GM19023 (cell line): ENCODE measurements around the gene PNLIPRP1.

Experiments
- ATAC-seq: cut with Tn5 transposase; IDR thresholded peaks from one replicate; pipeline ENCODE4 v1.9.1; 2021; ENCODE audit warnings: mild to moderate bottlenecking, moderate library complexity; ENCODE audit not compliant: unreplicated experiment

PNLIPRP1 gene

GRCh38 chr10:116629340-116629739 is 38.6 kb downstream of the PNLIPRP1 start:
- ATAC-seq: no peak

GRCh38 chr10:116630020-116630419 is 39.3 kb downstream of the PNLIPRP1 start:
- no peak for ATAC-seq

- no peak for ATAC-seq
These were observed 41.1 kb downstream of the PNLIPRP1 start for GRCh38 chr10:116631871-116632295.

- ATAC-seq: no peak
These were observed 41.9 kb downstream of the PNLIPRP1 start for GRCh38 chr10:116632596-116633215.

- no peak for ATAC-seq
These were observed 42.4 kb downstream of the PNLIPRP1 start for GRCh38 chr10:116633216-116633600.

- ATAC-seq: no peak
These were observed 43.6 kb downstream of the PNLIPRP1 start for GRCh38 chr10:116634126-116634975.

- ATAC-seq: no peak
These were observed 45.6 kb downstream of the PNLIPRP1 start for GRCh38 chr10:116636385-116636784.

- ATAC-seq: no peak
These were observed 46.2 kb downstream of the PNLIPRP1 start for GRCh38 chr10:116636976-116637375.

- ATAC-seq: no peak
These were observed 47.1 kb downstream of the PNLIPRP1 start for GRCh38 chr10:116637830-116638229.

- ATAC-seq: no peak
These were observed 55.7 kb downstream of the PNLIPRP1 start for GRCh38 chr10:116646502-116646901.

- no peak for ATAC-seq
These were observed 58.1 kb downstream of the PNLIPRP1 start for GRCh38 chr10:116648903-116649302.

GRCh38 chr10:116653885-116654284 is 63.1 kb downstream of the PNLIPRP1 start:
- no peak for ATAC-seq

- ATAC-seq: no peak
These were observed 64.1 kb downstream of the PNLIPRP1 start for GRCh38 chr10:116654816-116655215.

GRCh38 chr10:116655568-116655967 is 64.8 kb downstream of the PNLIPRP1 start:
- ATAC-seq: no peak

- no peak for ATAC-seq
These were observed 65.3 kb downstream of the PNLIPRP1 start for GRCh38 chr10:116656044-116656443.

- ATAC-seq: no peak
These were observed 67.2 kb downstream of the PNLIPRP1 start for GRCh38 chr10:116657863-116658551.
